WERI-Rb-1 (cell line): Measurements from ENCODE around the gene CDK13.

ENCODE experiments used
- DNase-seq: peaks from one replicate; pipeline ENCODE4 v3.0.0-alpha.2; 2020
- H3K27ac ChIP-seq: fragments of 250-450 bp; sonication (Bioruptor Pico); 2 replicates; pipeline ENCODE4 v1.5.1; 2020; ENCODE audit warnings: mild to moderate bottlenecking, moderate library complexity
- H3K27me3 ChIP-seq: fragments of 250-450 bp; sonication (Bioruptor Pico); 2 replicates; pipeline ENCODE4 v1.5.1; 2021; ENCODE audit warnings: mild to moderate bottlenecking, low read depth, moderate library complexity; ENCODE audit not compliant: insufficient read depth, severe bottlenecking
- H3K36me3 ChIP-seq: fragments of 250-450 bp; sonication (Bioruptor Pico); 2 replicates; pipeline ENCODE4 v1.5.1; 2020; ENCODE audit warnings: mild to moderate bottlenecking, moderate library complexity
- H3K4me3 ChIP-seq: 2 replicates; pipeline ENCODE4 v1.5.1; 2011; ENCODE audit warnings: low read depth, mild to moderate bottlenecking, control low read depth, low read length
- H3K9me3 ChIP-seq: fragments of 250-450 bp; sonication (Bioruptor Pico); 2 replicates; pipeline ENCODE4 v1.5.1; 2021; ENCODE audit warnings: mild to moderate bottlenecking, moderate library complexity; ENCODE audit not compliant: severe bottlenecking
- CTCF ChIP-seq: IDR thresholded peaks from 2 replicates; pipeline ENCODE4 v1.5.1; 2011; ENCODE audit warnings: low read depth, mild to moderate bottlenecking, control low read depth, inconsistent platforms, low read length

CDK13 gene

GRCh38 chr7:40003597-40003996 lies 53.5 kb downstream of the CDK13 start:
- Histone ChIP-seq H3K36me3 (peaks cover 9% of the 10 kb centered on the region), H3K4me3 (no peak overlapping the region), H3K9me3 (no peaks in the 10 kb centered on the region), H3K27me3 (no peaks in the 10 kb centered on the region), H3K27ac (no peak overlapping the region)
- TF ChIP-seq CTCF: no peak
- no peak for DNase-seq

- Histone ChIP-seq H3K9me3 (no peaks in the 10 kb centered on the region), H3K27ac (no peak overlapping the region), H3K27me3 (no peaks in the 10 kb centered on the region), H3K4me3 (no peak overlapping the region), H3K36me3 (peaks cover 17% of the 10 kb centered on the region)
- no peak for DNase-seq
- no peak for TF ChIP-seq CTCF
These were observed 58.3 kb downstream of the CDK13 start for GRCh38 chr7:40008223-40008815.

GRCh38 chr7:40009301-40009700 lies 59.2 kb downstream of the CDK13 start:
- no peak for DNase-seq
- Histone ChIP-seq H3K27ac (no peak overlapping the region), H3K4me3 (no peak overlapping the region), H3K9me3 (no peaks in the 10 kb centered on the region), H3K27me3 (no peaks in the 10 kb centered on the region), H3K36me3 (peaks cover 16% of the 10 kb centered on the region)
- TF ChIP-seq CTCF: no peak

- Histone ChIP-seq H3K9me3 (no peaks in the 10 kb centered on the region), H3K36me3 (peaks cover 8% of the 10 kb centered on the region), H3K27ac (no peak overlapping the region), H3K27me3 (no peaks in the 10 kb centered on the region), H3K4me3 (no peak overlapping the region)
- DNase-seq: no peak
- no peak for TF ChIP-seq CTCF
These were observed 64.3 kb downstream of the CDK13 start for GRCh38 chr7:40014376-40014775.

- H3K27me3 ChIP-seq: no peaks in the 10 kb centered on the region
- H3K4me3 ChIP-seq: no peak overlapping the region
- H3K36me3 ChIP-seq: peaks cover 3% of the 10 kb centered on the region; the same call in 1 of the 2 replicates
- no peaks in the 10 kb centered on the region for H3K9me3 ChIP-seq
- TF ChIP-seq CTCF: no peak
- H3K27ac ChIP-seq: no peak overlapping the region
- no peak for DNase-seq
These were observed 65.8 kb downstream of the CDK13 start for GRCh38 chr7:40015790-40016296.

GRCh38 chr7:40019558-40019957 lies 69.5 kb downstream of the CDK13 start:
- Histone ChIP-seq H3K27ac (no peak overlapping the region), H3K27me3 (no peaks in the 10 kb centered on the region), H3K9me3 (no peaks in the 10 kb centered on the region), H3K36me3 (peaks cover 3% of the 10 kb centered on the region; the same call in 1 of the 2 replicates), H3K4me3 (no peak overlapping the region)
- DNase-seq: no peak
- TF ChIP-seq CTCF: no peak
